HepG2 (cell line): ENCODE data around the gene CALY. TPM values are rescaled to one million over a fixed set of nuclear protein-coding genes. Genes with fewer than 3 reads are reported as not detected.

Source experiments
- GABPB1 ChIP-seq: IDR thresholded peaks from 2 replicates; pipeline ENCODE4 v1.6.1; 2016; ENCODE audit warnings: mild to moderate bottlenecking, missing genetic modification reagents, moderate library complexity, missing compliant biosample characterization
- GZF1 ChIP-seq: sonication (generic); formaldehyde crosslinking; IDR thresholded peaks from 2 replicates; pipeline ENCODE4 v1.5.1; 2020; ENCODE audit warnings: mild to moderate bottlenecking, missing genetic modification reagents
- HNRNPK ChIP-seq: fragments of 200-400 bp; formaldehyde crosslinking; IDR thresholded peaks from 2 replicates; pipeline ENCODE4 v1.6.1; 2018; ENCODE audit warnings: low read length, low read depth, moderate library complexity, mild to moderate bottlenecking; ENCODE audit not compliant: poor library complexity, severe bottlenecking
- PCBP2 ChIP-seq: fragments of 200-400 bp; formaldehyde crosslinking; optimal IDR thresholded peaks from 2 replicates; pipeline ENCODE3; 2018; ENCODE audit warnings: low read length, low read depth; ENCODE audit not compliant: poor library complexity, severe bottlenecking
- PRPF4 ChIP-seq: fragments of 200-400 bp; formaldehyde crosslinking; IDR thresholded peaks from 2 replicates; pipeline ENCODE4 v1.6.1; 2016; ENCODE audit warnings: low read length, low read depth; ENCODE audit not compliant: poor library complexity, severe bottlenecking
- RCOR2 ChIP-seq: IDR thresholded peaks from 2 replicates; pipeline ENCODE4 v1.6.1; 2016; ENCODE audit warnings: missing biosample characterization, missing genetic modification reagents
- SOX13 ChIP-seq, 3 experiments: fragments of 450-650 bp in 1 of 3; sonication (generic) in 1 of 3; formaldehyde crosslinking in 1 of 3; IDR thresholded peaks in 2 of 3; conservative IDR thresholded peaks in 1 of 3; 2 replicates each; pipeline versions ENCODE4 v1.5.0 to v1.6.1; 2016 to 2020; ENCODE audit warnings: antibody characterized with exemption in 1 of 3, mild to moderate bottlenecking in 1 of 3, missing compliant biosample characterization in 1 of 3, missing genetic modification reagents in 1 of 3, moderate library complexity in 1 of 3
- TRIM24 ChIP-seq: sonication (generic); formaldehyde crosslinking; IDR thresholded peaks from 2 replicates; pipeline ENCODE4 v1.8.0; 2022; ENCODE audit warnings: mild to moderate bottlenecking, missing genetic modification reagents
- ZFX ChIP-seq: sonication (generic); formaldehyde crosslinking; IDR thresholded peaks from 2 replicates; pipeline ENCODE4 v1.4.0; 2020; ENCODE audit warnings: mild to moderate bottlenecking, low read depth, missing genetic modification reagents, moderate library complexity
- ZNF160 ChIP-seq: sonication (generic); formaldehyde crosslinking; IDR thresholded peaks from 2 replicates; pipeline ENCODE4 v1.8.0; 2022; ENCODE audit warnings: mild to moderate bottlenecking, inconsistent platforms, missing genetic modification reagents
- ZNF556 ChIP-seq: sonication (generic); formaldehyde crosslinking; IDR thresholded peaks from 2 replicates; pipeline ENCODE4 v1.4.0; 2020; ENCODE audit warnings: mild to moderate bottlenecking, missing genetic modification reagents, borderline replicate concordance
- ZNF652 ChIP-seq: IDR thresholded peaks from 2 replicates; pipeline ENCODE4 v1.6.1; 2016; ENCODE audit warnings: low read depth, borderline replicate concordance
- ZNF720 ChIP-seq: sonication (generic); formaldehyde crosslinking; IDR thresholded peaks from 2 replicates; pipeline ENCODE4 v1.4.0; 2020; ENCODE audit warnings: missing genetic modification reagents
- polyA plus RNA-seq, 8 experiments: library from polyadenylated mRNA; depleted of rRNA in 3 of 8; stranded (reverse) in 7 of 8; unstranded in 1 of 8; fragments of >200 nt; fragmentation: Illumina TruSeq in 4 of 8; extraction: Trizol in 4 of 8; gene quantifications; 2 replicates each; pipeline versions ENCODE4 v1.2.1 to v1.2.3, GENCODE V29; 2011 to 2016; ENCODE audit warnings: low read depth in 4 of 8, missing spikeins in 1 of 8, mixed read lengths in 1 of 8; ENCODE audit not compliant: insufficient read depth in 1 of 8
- total RNA-seq, 5 experiments: library from RNA; depleted of rRNA; stranded (reverse); fragments of >200 nt; fragmentation: Illumina TruSeq; extraction: Trizol; gene quantifications; 2 replicates each; pipeline ENCODE4 v1.2.3, GENCODE V29; 2016; ENCODE audit warnings: low read depth in 1 of 5
- TF ChIP-seq, protein P1 (sequence below): sonication (generic); formaldehyde crosslinking; IDR thresholded peaks from 2 replicates; pipeline ENCODE4 v1.8.0; 2022; ENCODE audit warnings: mild to moderate bottlenecking, missing genetic modification reagents, moderate library complexity
- TF ChIP-seq, protein P2 (sequence below): sonication (generic); formaldehyde crosslinking; IDR thresholded peaks from 2 replicates; pipeline ENCODE4 v1.5.1; 2020; ENCODE audit warnings: missing genetic modification reagents, mild to moderate bottlenecking, borderline replicate concordance
- TF ChIP-seq, protein P3 (sequence below): sonication (generic); formaldehyde crosslinking; IDR thresholded peaks from 2 replicates; pipeline ENCODE4 v1.5.0; 2020; ENCODE audit warnings: mild to moderate bottlenecking, missing genetic modification reagents
- TF ChIP-seq, protein P4 (sequence below), 2 experiments: sonication (generic) in 1 of 2; formaldehyde crosslinking in 1 of 2; IDR thresholded peaks; 2 replicates each; pipeline versions ENCODE4 v1.4.0 to v1.6.1; 2018 to 2020; ENCODE audit warnings: missing genetic modification reagents in 2 of 2, borderline replicate concordance in 1 of 2, low read depth in 1 of 2, mild to moderate bottlenecking in 1 of 2, missing biosample characterization in 1 of 2
- TF ChIP-seq, protein P5 (sequence below): sonication (generic); formaldehyde crosslinking; IDR thresholded peaks from 2 replicates; pipeline ENCODE4 v1.5.0; 2020; ENCODE audit warnings: mild to moderate bottlenecking, missing genetic modification reagents

CALY gene
- total and polyA plus RNA-seq, 2 of the 13 experiments (the other 11 are each of a cell fraction or from before 2014, with no cell fraction given): 0.08 TPM; not detected in 1

DNA sequence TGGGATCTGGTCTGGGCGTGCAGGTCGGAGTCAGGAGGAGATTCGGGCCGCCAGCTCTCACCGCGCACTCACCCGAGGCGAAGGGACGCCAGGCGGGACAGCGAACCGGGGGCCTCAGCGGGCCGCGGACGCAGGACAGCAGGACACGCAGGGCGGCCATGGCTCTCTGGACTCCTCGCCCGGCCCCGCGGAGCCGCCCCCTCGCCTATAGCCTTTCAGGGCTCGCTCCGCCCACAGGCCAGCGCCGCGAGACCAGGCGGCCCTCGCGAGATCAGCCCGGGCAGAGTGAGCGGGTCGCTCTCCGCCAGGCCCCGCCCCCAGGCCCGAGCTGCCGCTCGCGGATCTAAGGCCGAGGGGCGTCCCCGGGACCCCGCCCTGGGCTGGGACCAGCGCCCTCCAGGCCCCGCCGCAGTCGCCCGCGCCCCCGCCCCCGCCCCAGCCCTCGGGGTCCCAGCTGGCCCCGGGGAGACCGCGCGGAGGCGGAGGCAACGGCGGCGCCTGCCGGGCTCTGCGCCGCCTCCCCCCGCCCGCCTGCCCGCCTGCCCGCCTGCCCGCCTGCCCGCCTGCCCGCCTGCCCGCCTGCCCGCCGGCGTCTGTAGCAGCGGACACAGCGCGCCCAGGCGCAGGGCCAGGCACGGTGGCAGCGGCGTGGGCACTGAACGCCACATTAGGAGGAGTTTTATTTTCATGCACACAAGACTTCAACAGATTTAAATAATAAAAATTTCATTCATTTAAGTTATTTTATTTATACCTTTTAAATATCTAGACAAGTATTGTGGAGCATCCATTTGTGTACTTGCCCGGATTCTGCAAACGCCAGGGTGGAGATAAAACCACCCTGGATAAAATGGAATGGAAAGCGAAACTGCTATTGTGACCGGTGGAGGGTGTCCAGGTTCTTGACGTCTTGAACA, 36.7 kb upstream of the CALY start, which contains the start of gene ECHS1 (continued):
- TF ChIP-seq PCBP2 (no peak), ZNF556 (CRISPR knock-in tag) (no peak), PRPF4 (no peak), SOX13 (IDR thresholded peaks at IDR 0.05) (no peak), SOX13 (CRISPR knock-in tag; conservative IDR thresholded peaks at IDR 0.05 in 1 of 2, IDR thresholded peaks at IDR 0.05 in 1 of 2) (peak in 1 of 2 experiments; percentile 14; a peak in 1 of 4 replicates), HNRNPK (peak; percentile 94), GABPB1 (peak; percentile 73), ZFX (CRISPR knock-in tag) (peak; percentile 76), ZNF720 (CRISPR knock-in tag) (no peak), ZNF160 (CRISPR knock-in tag) (no peak), TRIM24 (CRISPR knock-in tag) (no peak), GZF1 (CRISPR knock-in tag) (no peak), ZNF652 (CRISPR knock-in tag) (no peak), RCOR2 (CRISPR knock-in tag) (no peak)
- TF ChIP-seq, protein P1, sequence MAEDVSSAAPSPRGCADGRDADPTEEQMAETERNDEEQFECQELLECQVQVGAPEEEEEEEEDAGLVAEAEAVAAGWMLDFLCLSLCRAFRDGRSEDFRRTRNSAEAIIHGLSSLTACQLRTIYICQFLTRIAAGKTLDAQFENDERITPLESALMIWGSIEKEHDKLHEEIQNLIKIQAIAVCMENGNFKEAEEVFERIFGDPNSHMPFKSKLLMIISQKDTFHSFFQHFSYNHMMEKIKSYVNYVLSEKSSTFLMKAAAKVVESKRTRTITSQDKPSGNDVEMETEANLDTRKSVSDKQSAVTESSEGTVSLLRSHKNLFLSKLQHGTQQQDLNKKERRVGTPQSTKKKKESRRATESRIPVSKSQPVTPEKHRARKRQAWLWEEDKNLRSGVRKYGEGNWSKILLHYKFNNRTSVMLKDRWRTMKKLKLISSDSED: no peak
- TF ChIP-seq, protein P2, sequence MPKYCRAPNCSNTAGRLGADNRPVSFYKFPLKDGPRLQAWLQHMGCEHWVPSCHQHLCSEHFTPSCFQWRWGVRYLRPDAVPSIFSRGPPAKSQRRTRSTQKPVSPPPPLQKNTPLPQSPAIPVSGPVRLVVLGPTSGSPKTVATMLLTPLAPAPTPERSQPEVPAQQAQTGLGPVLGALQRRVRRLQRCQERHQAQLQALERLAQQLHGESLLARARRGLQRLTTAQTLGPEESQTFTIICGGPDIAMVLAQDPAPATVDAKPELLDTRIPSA (CRISPR knock-in tag): no peak
- TF ChIP-seq, protein P3, sequence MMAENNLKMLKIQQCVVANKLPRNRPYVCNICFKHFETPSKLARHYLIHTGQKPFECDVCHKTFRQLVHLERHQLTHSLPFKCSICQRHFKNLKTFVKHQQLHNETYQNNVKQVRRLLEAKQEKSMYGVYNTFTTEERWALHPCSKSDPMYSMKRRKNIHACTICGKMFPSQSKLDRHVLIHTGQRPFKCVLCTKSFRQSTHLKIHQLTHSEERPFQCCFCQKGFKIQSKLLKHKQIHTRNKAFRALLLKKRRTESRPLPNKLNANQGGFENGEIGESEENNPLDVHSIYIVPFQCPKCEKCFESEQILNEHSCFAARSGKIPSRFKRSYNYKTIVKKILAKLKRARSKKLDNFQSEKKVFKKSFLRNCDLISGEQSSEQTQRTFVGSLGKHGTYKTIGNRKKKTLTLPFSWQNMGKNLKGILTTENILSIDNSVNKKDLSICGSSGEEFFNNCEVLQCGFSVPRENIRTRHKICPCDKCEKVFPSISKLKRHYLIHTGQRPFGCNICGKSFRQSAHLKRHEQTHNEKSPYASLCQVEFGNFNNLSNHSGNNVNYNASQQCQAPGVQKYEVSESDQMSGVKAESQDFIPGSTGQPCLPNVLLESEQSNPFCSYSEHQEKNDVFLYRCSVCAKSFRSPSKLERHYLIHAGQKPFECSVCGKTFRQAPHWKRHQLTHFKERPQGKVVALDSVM: no peak
- TF ChIP-seq, protein P4, sequence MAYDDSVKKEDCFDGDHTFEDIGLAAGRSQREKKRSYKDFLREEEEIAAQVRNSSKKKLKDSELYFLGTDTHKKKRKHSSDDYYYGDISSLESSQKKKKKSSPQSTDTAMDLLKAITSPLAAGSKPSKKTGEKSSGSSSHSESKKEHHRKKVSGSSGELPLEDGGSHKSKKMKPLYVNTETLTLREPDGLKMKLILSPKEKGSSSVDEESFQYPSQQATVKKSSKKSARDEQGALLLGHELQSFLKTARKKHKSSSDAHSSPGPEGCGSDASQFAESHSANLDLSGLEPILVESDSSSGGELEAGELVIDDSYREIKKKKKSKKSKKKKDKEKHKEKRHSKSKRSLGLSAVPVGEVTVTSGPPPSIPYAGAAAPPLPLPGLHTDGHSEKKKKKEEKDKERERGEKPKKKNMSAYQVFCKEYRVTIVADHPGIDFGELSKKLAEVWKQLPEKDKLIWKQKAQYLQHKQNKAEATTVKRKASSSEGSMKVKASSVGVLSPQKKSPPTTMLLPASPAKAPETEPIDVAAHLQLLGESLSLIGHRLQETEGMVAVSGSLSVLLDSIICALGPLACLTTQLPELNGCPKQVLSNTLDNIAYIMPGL (CRISPR knock-in tag; IDR thresholded peaks at IDR 0.05; ENCODE audit: borderline replicate concordance in 1 of 2, low read depth in 1 of 2): peak; percentile 43 to 65; a peak in 2 of 4 replicates
- TF ChIP-seq, protein P5, sequence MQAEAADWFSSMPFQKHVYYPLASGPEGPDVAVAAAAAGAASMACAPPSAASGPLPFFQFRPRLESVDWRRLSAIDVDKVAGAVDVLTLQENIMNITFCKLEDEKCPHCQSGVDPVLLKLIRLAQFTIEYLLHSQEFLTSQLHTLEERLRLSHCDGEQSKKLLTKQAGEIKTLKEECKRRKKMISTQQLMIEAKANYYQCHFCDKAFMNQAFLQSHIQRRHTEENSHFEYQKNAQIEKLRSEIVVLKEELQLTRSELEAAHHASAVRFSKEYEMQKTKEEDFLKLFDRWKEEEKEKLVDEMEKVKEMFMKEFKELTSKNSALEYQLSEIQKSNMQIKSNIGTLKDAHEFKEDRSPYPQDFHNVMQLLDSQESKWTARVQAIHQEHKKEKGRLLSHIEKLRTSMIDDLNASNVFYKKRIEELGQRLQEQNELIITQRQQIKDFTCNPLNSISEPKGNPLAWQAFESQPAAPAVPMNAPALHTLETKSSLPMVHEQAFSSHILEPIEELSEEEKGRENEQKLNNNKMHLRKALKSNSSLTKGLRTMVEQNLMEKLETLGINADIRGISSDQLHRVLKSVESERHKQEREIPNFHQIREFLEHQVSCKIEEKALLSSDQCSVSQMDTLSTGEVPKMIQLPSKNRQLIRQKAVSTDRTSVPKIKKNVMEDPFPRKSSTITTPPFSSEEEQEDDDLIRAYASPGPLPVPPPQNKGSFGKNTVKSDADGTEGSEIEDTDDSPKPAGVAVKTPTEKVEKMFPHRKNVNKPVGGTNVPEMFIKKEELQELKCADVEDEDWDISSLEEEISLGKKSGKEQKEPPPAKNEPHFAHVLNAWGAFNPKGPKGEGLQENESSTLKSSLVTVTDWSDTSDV (CRISPR knock-in tag): no peak
